Omental fat pad (tissue), 4 donors: Measurements from ENCODE around the gene GNG12. TPM values are rescaled to one million over a fixed set of nuclear protein-coding genes. Genes with fewer than 3 reads are reported as not detected.

Experiments used
- ATAC-seq: fragments of 150-250 bp; one replicate; pipeline ENCODE4 v1.9.1; 2016; ENCODE audit warnings: mild to moderate bottlenecking, moderate library complexity; ENCODE audit not compliant: low FRiP score
- DNase-seq: peaks from one replicate; pipeline ENCODE4 v3.0.0-alpha.2; 2019; ENCODE audit warnings: low spot score
- total RNA-seq, 4 donors: library from RNA; depleted of rRNA; stranded (reverse); fragments of >200 nt; gene quantifications; one replicate each; pipeline ENCODE4 v1.1.0, GENCODE V29; 2016
- TF ChIP-seq, protein P1 (sequence below), 3 donors: fragments of 450-650 bp; IDR thresholded peaks; one replicate each; pipeline ENCODE4 v1.5.1; 2016 to 2017; ENCODE audit warnings: antibody characterized with exemption in 3 of 3, mild to moderate bottlenecking in 3 of 3, moderate library complexity in 2 of 3

The GNG12 gene
- total RNA-seq, 4 donors from 2014 or later = 77.0 to 117 (median 94.5) TPM

DNA sequence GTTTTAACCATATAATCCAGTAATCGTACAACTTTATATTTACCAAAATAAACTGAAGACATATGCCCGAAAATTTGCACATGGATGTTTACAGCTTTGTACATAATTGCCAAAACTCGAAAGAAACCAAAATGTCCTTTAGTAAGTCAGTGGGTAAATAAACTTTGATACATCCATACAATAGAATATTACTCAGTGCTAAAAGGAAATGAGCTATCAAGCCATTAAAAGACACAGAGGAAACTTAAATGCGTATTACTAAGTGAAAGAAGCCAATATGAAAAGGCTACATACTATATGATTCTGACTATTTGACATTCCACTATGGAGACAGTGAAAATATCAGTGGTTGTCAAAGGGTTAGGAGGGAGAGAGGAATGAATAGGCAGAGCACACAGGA is 23.4 kb downstream of the GNG12 start:
- TF ChIP-seq, protein P1, sequence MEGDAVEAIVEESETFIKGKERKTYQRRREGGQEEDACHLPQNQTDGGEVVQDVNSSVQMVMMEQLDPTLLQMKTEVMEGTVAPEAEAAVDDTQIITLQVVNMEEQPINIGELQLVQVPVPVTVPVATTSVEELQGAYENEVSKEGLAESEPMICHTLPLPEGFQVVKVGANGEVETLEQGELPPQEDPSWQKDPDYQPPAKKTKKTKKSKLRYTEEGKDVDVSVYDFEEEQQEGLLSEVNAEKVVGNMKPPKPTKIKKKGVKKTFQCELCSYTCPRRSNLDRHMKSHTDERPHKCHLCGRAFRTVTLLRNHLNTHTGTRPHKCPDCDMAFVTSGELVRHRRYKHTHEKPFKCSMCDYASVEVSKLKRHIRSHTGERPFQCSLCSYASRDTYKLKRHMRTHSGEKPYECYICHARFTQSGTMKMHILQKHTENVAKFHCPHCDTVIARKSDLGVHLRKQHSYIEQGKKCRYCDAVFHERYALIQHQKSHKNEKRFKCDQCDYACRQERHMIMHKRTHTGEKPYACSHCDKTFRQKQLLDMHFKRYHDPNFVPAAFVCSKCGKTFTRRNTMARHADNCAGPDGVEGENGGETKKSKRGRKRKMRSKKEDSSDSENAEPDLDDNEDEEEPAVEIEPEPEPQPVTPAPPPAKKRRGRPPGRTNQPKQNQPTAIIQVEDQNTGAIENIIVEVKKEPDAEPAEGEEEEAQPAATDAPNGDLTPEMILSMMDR (IDR thresholded peaks at IDR 0.05) = no peak
- ATAC-seq = no peak
- DNase-seq = no peak

DNA sequence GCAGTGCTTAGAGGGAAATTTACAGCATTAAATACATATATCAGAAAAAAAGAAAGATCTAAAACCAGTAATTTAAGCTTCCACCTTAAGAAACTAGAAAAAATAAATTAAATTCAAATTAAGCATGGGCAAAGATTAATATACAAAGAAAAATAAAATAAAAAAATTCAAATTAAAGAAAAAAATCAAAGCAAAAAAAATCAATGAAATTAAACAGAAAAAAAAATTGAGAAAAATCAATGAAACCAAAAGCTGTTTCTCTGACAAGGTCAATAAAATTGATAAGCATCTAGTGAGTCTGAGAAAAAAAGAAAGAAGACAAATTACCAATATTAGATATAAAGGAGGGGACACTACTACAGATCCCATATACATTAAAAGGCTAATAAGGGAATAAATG is 26.0 kb downstream of the GNG12 start:
- TF ChIP-seq, protein P1 (IDR thresholded peaks at IDR 0.05) = no peak
- DNase-seq (no peak), ATAC-seq (no peak)

DNA sequence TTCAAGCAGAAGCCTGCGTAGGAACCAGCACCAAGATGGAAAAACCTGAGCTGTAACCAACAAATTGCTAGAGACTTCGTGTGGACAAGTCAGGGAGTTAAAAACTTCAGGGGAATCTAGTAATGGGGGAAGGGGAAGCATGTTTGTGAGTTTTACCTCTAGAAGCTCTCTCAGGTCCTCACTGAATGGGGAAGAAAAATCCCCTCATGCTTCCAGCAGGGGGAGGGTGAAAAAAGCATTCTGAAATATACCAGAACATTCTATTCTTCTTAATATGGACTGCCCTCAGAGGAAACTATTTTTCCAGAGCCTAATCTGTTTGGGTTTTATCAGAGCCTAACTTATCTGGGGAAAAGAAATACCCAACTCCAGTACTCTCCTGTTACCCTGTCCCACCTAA is 28.6 kb downstream of the GNG12 start:
- DNase-seq = no peak
- TF ChIP-seq, protein P1 (IDR thresholded peaks at IDR 0.05) = no peak

GRCh38 chr1:67803380-67804279 is 29.6 kb downstream of the GNG12 start:
- no peak for DNase-seq
- no peak for ATAC-seq
- TF ChIP-seq, protein P1 (IDR thresholded peaks at IDR 0.05) = no peak

More for the DNA sequence above, 28.6 kb downstream of the GNG12 start:
- ATAC-seq = no peak

DNA sequence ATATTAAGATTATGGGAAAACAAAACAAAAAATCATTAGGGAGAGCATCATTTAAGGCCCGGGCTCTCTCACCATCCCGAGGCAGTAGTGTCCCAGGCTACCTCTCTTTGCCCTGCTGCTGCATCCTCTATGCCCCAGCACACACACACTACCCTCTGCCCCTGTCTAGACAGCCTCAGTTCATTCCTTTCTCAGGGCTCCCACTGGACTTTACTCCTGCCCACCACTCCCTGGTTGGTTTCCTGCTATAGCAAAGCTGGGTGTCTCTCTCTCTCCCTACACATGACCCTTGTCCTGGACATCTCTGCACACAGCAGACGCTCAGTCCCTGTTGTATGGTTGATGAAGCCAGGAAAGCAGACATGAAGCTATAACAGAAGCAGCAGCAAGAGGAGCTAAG is 30.7 kb downstream of the GNG12 start:
- no peak for ATAC-seq
- TF ChIP-seq, protein P1 (IDR thresholded peaks at IDR 0.05) = no peak

DNA sequence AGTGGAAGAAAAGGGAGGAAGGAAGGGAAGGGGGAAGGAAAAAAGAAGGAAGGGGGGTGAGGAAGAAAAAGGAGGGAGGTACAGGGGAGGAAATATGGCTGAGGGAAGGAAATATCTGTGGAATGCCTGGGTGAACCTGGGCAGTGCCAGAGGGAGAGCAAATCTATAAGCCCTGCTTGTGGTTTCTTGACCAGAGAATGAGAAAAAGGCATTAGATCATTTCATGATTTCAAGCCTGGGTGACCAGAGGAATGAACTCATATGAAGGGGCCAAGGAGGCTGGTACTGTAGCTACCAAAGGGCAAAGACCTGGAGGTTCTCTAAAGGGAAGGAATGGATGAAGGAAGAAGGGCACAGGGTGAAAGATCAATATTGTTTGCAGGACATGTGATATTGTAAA is 31.4 kb downstream of the GNG12 start:
- ATAC-seq (no peak), DNase-seq (no peak)
- TF ChIP-seq, protein P1 (IDR thresholded peaks at IDR 0.05) = no peak

More for the DNA sequence above, 30.7 kb downstream of the GNG12 start:
- no peak for DNase-seq
